NK-92 (cell line): ENCODE data around the gene MIPEP.
"Not testable (repeated sequence)": the region's sequence is repeated elsewhere in the genome, so short reads cannot be mapped to it uniquely, and the experiment has no call there.

Source experiments
- DNase-seq: peaks from one replicate; lab custom pipeline; 2025; ENCODE audit not compliant: unreplicated experiment; lab: John Stamatoyannopoulos, UW

The MIPEP gene

GRCh38 chr13:23778002-23778652 is 111.1 kb downstream of the MIPEP start:
- no peak for DNase-seq

- no peak for DNase-seq
These were observed 111.7 kb downstream of the MIPEP start for GRCh38 chr13:23777575-23777870.

GRCh38 chr13:23776698-23777574 is 112.3 kb downstream of the MIPEP start:
- no peak for DNase-seq

GRCh38 chr13:23772717-23773116 is 116.5 kb downstream of the MIPEP start:
- DNase-seq, result no peak

- DNase-seq, result no peak
These were observed 117.2 kb downstream of the MIPEP start for GRCh38 chr13:23771956-23772355.

GRCh38 chr13:23771552-23771951 is 117.6 kb downstream of the MIPEP start:
- DNase-seq, result no peak

GRCh38 chr13:23770973-23771372 is 118.2 kb downstream of the MIPEP start:
- no peak for DNase-seq

- no peak for DNase-seq
These were observed 118.8 kb downstream of the MIPEP start for GRCh38 chr13:23770428-23770827.

GRCh38 chr13:23769401-23769800 is 119.8 kb downstream of the MIPEP start:
- DNase-seq, result no peak

- DNase-seq, result no peak
These were observed 121.4 kb downstream of the MIPEP start for GRCh38 chr13:23767838-23768237.

- DNase-seq, result no peak
These were observed 122.3 kb downstream of the MIPEP start for GRCh38 chr13:23766939-23767338.

GRCh38 chr13:23766283-23766682 is 122.9 kb downstream of the MIPEP start:
- DNase-seq, result no peak

- DNase-seq, result no peak
These were observed 123.7 kb downstream of the MIPEP start for GRCh38 chr13:23765531-23765930.

GRCh38 chr13:23763318-23763717 is 125.9 kb downstream of the MIPEP start:
- no peak for DNase-seq

- DNase-seq, result not testable (repeated sequence)
These were observed 127.4 kb downstream of the MIPEP start for GRCh38 chr13:23761760-23762159.

GRCh38 chr13:23760000-23760399 is 129.2 kb downstream of the MIPEP start:
- DNase-seq, result no peak

GRCh38 chr13:23758798-23759527 is 130.2 kb downstream of the MIPEP start:
- DNase-seq, result no peak

GRCh38 chr13:23754997-23755396 is 134.2 kb downstream of the MIPEP start:
- DNase-seq, result no peak

GRCh38 chr13:23754506-23754905 is 134.7 kb downstream of the MIPEP start:
- no peak for DNase-seq

- no peak for DNase-seq
These were observed 135.7 kb downstream of the MIPEP start for GRCh38 chr13:23753458-23753857.

- no peak for DNase-seq
These were observed 136.8 kb downstream of the MIPEP start for GRCh38 chr13:23752111-23753001.
